ENCODE data around the gene ALDOB. TPM values are rescaled to one million over a fixed set of nuclear protein-coding genes. Genes with fewer than 3 reads are reported as not detected.

Gene ALDOB
- total and polyA plus RNA-seq, 2 of the 13 experiments (the other 11 are each of a cell fraction or from before 2014, with no cell fraction given), result 0.29 to 0.97 TPM

DNA sequence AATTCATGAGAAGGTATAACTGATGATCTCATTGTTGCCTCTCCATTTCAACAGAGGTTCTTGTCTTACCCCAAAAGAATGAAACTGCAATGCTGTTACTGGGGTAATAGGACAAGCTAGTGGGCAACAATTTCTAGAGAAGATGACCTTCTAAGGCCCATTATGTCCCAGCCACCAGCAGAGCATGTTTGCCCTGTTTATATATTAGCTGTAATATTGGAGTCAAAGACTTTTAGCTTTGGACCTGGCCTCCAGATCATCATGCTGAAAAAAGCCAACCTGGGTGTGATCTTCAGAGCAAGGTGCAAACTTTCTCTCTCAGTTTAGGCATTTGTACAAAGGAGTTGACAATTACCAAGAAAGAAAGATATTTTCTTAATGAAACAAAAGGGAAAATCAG is 3.4 kb downstream of the ALDOB start (continued):
- TF ChIP-seq MLX (CRISPR knock-in tag; IDR thresholded peaks at IDR 0.05) (0 out of 2 replicates have a peak, but pooled peaks have one; percentile 45), LRRFIP1 (CRISPR knock-in tag; conservative IDR thresholded peaks at IDR 0.05) (no peak), ZNF441 (CRISPR knock-in tag; IDR thresholded peaks at IDR 0.05; ENCODE audit: borderline replicate concordance) (0 out of 2 replicates have a peak, but pooled peaks have one; percentile 6), GTF3A (CRISPR knock-in tag; conservative IDR thresholded peaks at IDR 0.05) (no peak), MAX (IDR thresholded peaks at IDR 0.05) (0 out of 2 replicates have a peak, but pooled peaks have one; percentile 12), HNF4G (IDR thresholded peaks at IDR 0.05; ENCODE audit: borderline replicate concordance, low read depth, low read length) (no peak), HNF4G (CRISPR knock-in tag; IDR thresholded peaks at IDR 0.05; ENCODE audit: borderline replicate concordance, low read depth) (no peak), MAFG (CRISPR knock-in tag; IDR thresholded peaks at IDR 0.05) (no peak), ZNF382 (CRISPR knock-in tag; IDR thresholded peaks at IDR 0.05; ENCODE audit: borderline replicate concordance) (no peak), ZNF572 (CRISPR knock-in tag; IDR thresholded peaks at IDR 0.05) (no peak), ZNF644 (CRISPR knock-in tag; IDR thresholded peaks at IDR 0.05; ENCODE audit: low read depth) (0 out of 2 replicates have a peak, but pooled peaks have one; percentile 28), THYN1 (CRISPR knock-in tag; IDR thresholded peaks at IDR 0.05; ENCODE audit: borderline replicate concordance, low read depth) (no peak), MBNL3 (CRISPR knock-in tag; conservative IDR thresholded peaks at IDR 0.05) (no peak), NR1H2 (CRISPR knock-in tag; IDR thresholded peaks at IDR 0.05; ENCODE audit: borderline replicate concordance, low read depth) (no peak), ZNF10 (CRISPR knock-in tag; IDR thresholded peaks at IDR 0.05; ENCODE audit: borderline replicate concordance, low read depth) (no peak), ZNF326 (CRISPR knock-in tag; IDR thresholded peaks at IDR 0.05; ENCODE audit: borderline replicate concordance) (no peak)
- TF ChIP-seq, protein P1, sequence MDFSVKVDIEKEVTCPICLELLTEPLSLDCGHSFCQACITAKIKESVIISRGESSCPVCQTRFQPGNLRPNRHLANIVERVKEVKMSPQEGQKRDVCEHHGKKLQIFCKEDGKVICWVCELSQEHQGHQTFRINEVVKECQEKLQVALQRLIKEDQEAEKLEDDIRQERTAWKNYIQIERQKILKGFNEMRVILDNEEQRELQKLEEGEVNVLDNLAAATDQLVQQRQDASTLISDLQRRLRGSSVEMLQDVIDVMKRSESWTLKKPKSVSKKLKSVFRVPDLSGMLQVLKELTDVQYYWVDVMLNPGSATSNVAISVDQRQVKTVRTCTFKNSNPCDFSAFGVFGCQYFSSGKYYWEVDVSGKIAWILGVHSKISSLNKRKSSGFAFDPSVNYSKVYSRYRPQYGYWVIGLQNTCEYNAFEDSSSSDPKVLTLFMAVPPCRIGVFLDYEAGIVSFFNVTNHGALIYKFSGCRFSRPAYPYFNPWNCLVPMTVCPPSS (IDR thresholded peaks at IDR 0.05), result no peak
- TF ChIP-seq, protein P2, sequence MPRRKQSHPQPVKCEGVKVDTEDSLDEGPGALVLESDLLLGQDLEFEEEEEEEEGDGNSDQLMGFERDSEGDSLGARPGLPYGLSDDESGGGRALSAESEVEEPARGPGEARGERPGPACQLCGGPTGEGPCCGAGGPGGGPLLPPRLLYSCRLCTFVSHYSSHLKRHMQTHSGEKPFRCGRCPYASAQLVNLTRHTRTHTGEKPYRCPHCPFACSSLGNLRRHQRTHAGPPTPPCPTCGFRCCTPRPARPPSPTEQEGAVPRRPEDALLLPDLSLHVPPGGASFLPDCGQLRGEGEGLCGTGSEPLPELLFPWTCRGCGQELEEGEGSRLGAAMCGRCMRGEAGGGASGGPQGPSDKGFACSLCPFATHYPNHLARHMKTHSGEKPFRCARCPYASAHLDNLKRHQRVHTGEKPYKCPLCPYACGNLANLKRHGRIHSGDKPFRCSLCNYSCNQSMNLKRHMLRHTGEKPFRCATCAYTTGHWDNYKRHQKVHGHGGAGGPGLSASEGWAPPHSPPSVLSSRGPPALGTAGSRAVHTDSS (CRISPR knock-in tag; conservative IDR thresholded peaks at IDR 0.05), result no peak
- TF ChIP-seq, protein P3, sequence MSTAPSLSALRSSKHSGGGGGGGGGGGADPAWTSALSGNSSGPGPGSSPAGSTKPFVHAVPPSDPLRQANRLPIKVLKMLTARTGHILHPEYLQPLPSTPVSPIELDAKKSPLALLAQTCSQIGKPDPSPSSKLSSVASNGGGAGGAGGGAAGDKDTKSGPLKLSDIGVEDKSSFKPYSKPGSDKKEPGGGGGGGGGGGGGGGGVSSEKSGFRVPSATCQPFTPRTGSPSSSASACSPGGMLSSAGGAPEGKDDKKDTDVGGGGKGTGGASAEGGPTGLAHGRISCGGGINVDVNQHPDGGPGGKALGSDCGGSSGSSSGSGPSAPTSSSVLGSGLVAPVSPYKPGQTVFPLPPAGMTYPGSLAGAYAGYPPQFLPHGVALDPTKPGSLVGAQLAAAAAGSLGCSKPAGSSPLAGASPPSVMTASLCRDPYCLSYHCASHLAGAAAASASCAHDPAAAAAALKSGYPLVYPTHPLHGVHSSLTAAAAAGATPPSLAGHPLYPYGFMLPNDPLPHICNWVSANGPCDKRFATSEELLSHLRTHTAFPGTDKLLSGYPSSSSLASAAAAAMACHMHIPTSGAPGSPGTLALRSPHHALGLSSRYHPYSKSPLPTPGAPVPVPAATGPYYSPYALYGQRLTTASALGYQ (CRISPR knock-in tag; IDR thresholded peaks at IDR 0.05), result no peak
- TF ChIP-seq, protein P4, sequence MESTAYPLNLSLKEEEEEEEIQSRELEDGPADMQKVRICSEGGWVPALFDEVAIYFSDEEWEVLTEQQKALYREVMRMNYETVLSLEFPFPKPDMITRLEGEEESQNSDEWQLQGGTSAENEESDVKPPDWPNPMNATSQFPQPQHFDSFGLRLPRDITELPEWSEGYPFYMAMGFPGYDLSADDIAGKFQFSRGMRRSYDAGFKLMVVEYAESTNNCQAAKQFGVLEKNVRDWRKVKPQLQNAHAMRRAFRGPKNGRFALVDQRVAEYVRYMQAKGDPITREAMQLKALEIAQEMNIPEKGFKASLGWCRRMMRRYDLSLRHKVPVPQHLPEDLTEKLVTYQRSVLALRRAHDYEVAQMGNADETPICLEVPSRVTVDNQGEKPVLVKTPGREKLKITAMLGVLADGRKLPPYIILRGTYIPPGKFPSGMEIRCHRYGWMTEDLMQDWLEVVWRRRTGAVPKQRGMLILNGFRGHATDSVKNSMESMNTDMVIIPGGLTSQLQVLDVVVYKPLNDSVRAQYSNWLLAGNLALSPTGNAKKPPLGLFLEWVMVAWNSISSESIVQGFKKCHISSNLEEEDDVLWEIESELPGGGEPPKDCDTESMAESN (CRISPR knock-in tag; conservative IDR thresholded peaks at IDR 0.05), result no peak
